ENCODE measurements around the gene P2RY2. TPM values are rescaled to one million over a fixed set of nuclear protein-coding genes. Genes with fewer than 3 reads are reported as not detected.

P2RY2 gene
- total and polyA plus RNA-seq, 2 of the 8 experiments (the other 6 are each of a cell fraction or from before 2014, with no cell fraction given): 1.0 to 1.5 TPM

GRCh38 chr11:73196576-73196975 is 21.5 kb upstream of the P2RY2 start:
- Histone ChIP-seq H3K23ac (ENCODE audit: insufficient read length) (no peak overlapping the region), H3K14ac (ENCODE audit: insufficient read length) (no peak overlapping the region), H3K4me3 (ENCODE audit: extremely low read depth in 1 of 4, insufficient read depth in 2 of 4, low read depth in 3 of 4, low read length in 4 of 4) (no peak overlapping the region), H2BK5ac (ENCODE audit: low read depth, low read length) (no peak overlapping the region), H3K4ac (replicated peaks; ENCODE audit: insufficient read length, low read depth, low read length) (no peak overlapping the region), H4K8ac (ENCODE audit: extremely low read depth, insufficient read depth, low read length) (no peak overlapping the region), H3K4me1 (replicated peaks in 1 of 4; ENCODE audit: control insufficient read depth in 3 of 4, insufficient read depth in 4 of 4, low read length in 3 of 4) (peaks cover 7 to 20% (median 15%) of the 10 kb centered on the region in 4 experiments), H3K27ac (ENCODE audit: low read depth, low read length) (no peak overlapping the region), H3K23me2 (ENCODE audit: low read depth, low read length) (peaks cover 2% of the 10 kb centered on the region; the same call in 1 of the 2 replicates), H2BK12ac (ENCODE audit: low read depth, low read length) (no peak overlapping the region), H3K79me1 (ENCODE audit: low read depth, low read length) (no peaks in the 10 kb centered on the region), H2BK20ac (ENCODE audit: low read length) (no peak overlapping the region), H3K9me3 (ENCODE audit: insufficient read depth in 2 of 2, low read depth in 1 of 2, low read length in 1 of 2) (no peaks in the 10 kb centered on the region), H3K18ac (ENCODE audit: extremely low read depth, low read length) (no peak overlapping the region), H3K4me2 (ENCODE audit: insufficient read depth in 1 of 2, low read depth in 2 of 2, low read length in 2 of 2) (no peak overlapping the region), H3K56ac (replicated peaks; ENCODE audit: insufficient read length, low read depth, low read length) (no peak overlapping the region), H3K79me2 (ENCODE audit: control insufficient read depth in 1 of 2, insufficient read depth in 2 of 2, low read length in 2 of 2) (no peaks in the 10 kb centered on the region), H4K91ac (replicated peaks; ENCODE audit: insufficient read length, low read length) (no peak overlapping the region), H2BK120ac (replicated peaks; ENCODE audit: low read depth, low read length) (no peak overlapping the region), H4K20me1 (replicated peaks in 1 of 2; ENCODE audit: control insufficient read depth in 1 of 2, insufficient read depth in 2 of 2, low read length in 2 of 2) (no peaks in the 10 kb centered on the region), H3K36me3 (ENCODE audit: control insufficient read depth in 2 of 4, insufficient read depth in 4 of 4, low read length in 3 of 4) (no peaks in the 10 kb centered on the region), H4K5ac (ENCODE audit: insufficient read length, low read depth, low read length) (no peak overlapping the region), H2AFZ (ENCODE audit: low read length) (no peak overlapping the region), H3K27me3 (replicated peaks in 1 of 4; ENCODE audit: control insufficient read depth in 3 of 4, extremely low read depth in 1 of 4, insufficient read depth in 3 of 4, low read length in 3 of 4) (no peaks in the 10 kb centered on the region), H2AK5ac (ENCODE audit: low read depth, low read length) (no peak overlapping the region), H3K9ac (replicated peaks in 1 of 4; ENCODE audit: extremely low read depth in 1 of 4, low read depth in 3 of 4, low read length in 3 of 4) (no peak overlapping the region), H2BK15ac (ENCODE audit: low read length) (no peak overlapping the region)
- no peak for FAIRE-seq
- ChIA-PET CTCF (ENCODE audit: partially characterized antibody) (interaction anchor here (1.6 to 14.5 kb wide), 3 partner anchors 12 to 40 kb away, joined by 4 to 451 read pairs (median 44); no protein-coding TSS in a partner anchor), POLR2A (ENCODE audit: partially characterized antibody) (interaction anchor here (0.8 kb wide), 1 partner anchor 39 kb away, joined by 5 read pairs; no protein-coding TSS in a partner anchor)
- WGBS, 2 experiments (ENCODE audit: extremely low coverage in 1 of 2, insufficient coverage in 1 of 2, insufficient read length in 1 of 2, insufficient replicate concordance in 2 of 2, low coverage in 1 of 2, low lambda C conversion rate in 2 of 2, missing lambda C conversion rate in 1 of 2): 90% methylated on average over 5 of the region's 6 CpGs; no CpG with 5 or more reads in 1 of the 2 experiments
- no peak for DNase-seq (ENCODE audit: low read depth in 1 of 2, low spot score in 2 of 2)
- TF ChIP-seq SAP30 (IDR thresholded peaks at IDR 0.05; ENCODE audit: insufficient read depth, insufficient replicate concordance, low read length) (no peak), RBBP5 (IDR thresholded peaks at IDR 0.05; ENCODE audit: borderline replicate concordance, low read depth, low read length) (no peak), POU5F1 (IDR thresholded peaks at IDR 0.05; ENCODE audit: low read depth, low read length) (no peak), YY1 (IDR thresholded peaks at IDR 0.05; ENCODE audit: low read depth, low read length) (no peak), EGR1 (IDR thresholded peaks at IDR 0.05; ENCODE audit: borderline replicate concordance, low read depth, low read length) (no peak), SIX5 (IDR thresholded peaks at IDR 0.05; ENCODE audit: low read depth, low read length) (no peak)
